Activated naive CD4-positive, alpha-beta T cell treated with anti-CD3 and anti-CD28 coated beads, Interleukin-2, amount 10 ng/mL, durations not matched to agents 7 days and 5 days (primary cell): ENCODE measurements around the gene AUTS2.

Source experiments
- CTCF ChIA-PET: fragments of 350-600 bp; sonication (Branson Sonifier 250); formaldehyde crosslinking; loops from one replicate; lab custom pipeline; 2021; ENCODE audit warnings: antibody characterized with exemption; lab: Charles Lee
- DNase-seq: peaks from one replicate; pipeline ENCODE4 v3.0.0-alpha.2; 2020
- H3K27ac Mint-ChIP-seq: one replicate; pipeline ENCODE4 v1.8.0; 2021; ENCODE audit warnings: mild to moderate bottlenecking, moderate library complexity, mixed read lengths
- H3K27me3 Mint-ChIP-seq: one replicate; pipeline ENCODE4 v1.8.0; 2021; ENCODE audit warnings: mild to moderate bottlenecking, mixed read lengths
- H3K36me3 Mint-ChIP-seq: one replicate; pipeline ENCODE4 v1.8.0; 2021; ENCODE audit warnings: mixed read lengths
- H3K4me1 Mint-ChIP-seq: one replicate; pipeline ENCODE4 v1.8.0; 2021; ENCODE audit warnings: mixed read lengths
- H3K4me3 Mint-ChIP-seq: one replicate; pipeline ENCODE4 v1.8.0; 2021; ENCODE audit warnings: mild to moderate bottlenecking, moderate library complexity, mixed read lengths
- H3K9me3 Mint-ChIP-seq: one replicate; pipeline ENCODE4 v1.8.0; 2021; ENCODE audit warnings: mixed read lengths

The AUTS2 gene

DNA sequence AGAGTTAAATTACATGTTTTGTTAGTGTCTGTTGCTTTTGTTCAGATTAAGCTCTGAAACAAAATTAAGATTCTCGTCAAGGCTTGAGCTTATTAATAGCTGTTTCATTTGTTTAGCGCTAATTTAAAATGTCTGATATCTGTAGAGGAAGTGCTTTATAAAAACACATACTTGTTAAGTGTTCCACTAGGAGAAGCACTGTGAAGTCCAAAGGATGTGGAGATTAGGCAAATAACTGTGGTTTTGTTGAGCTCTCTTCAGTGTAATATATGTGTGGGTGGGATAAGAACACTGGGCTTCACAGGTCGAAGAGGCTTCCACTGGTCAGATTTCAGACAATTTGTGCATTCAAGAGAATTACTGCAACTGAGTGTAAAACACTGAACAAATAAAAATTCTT lies 242.0 kb downstream of the AUTS2 start:
- no peaks in the 10 kb centered on the region for H3K9me3 Mint-ChIP-seq
- no peak overlapping the region for H3K27ac Mint-ChIP-seq
- H3K36me3 Mint-ChIP-seq = no peaks in the 10 kb centered on the region
- H3K27me3 Mint-ChIP-seq = no peaks in the 10 kb centered on the region
- no peaks in the 10 kb centered on the region for H3K4me1 Mint-ChIP-seq
- no peak overlapping the region for H3K4me3 Mint-ChIP-seq
- CTCF ChIA-PET = no interaction called here
- no peak for DNase-seq

- Mint-ChIP-seq H3K9me3 (no peaks in the 10 kb centered on the region), H3K4me3 (no peak overlapping the region), H3K27ac (no peak overlapping the region), H3K27me3 (no peaks in the 10 kb centered on the region), H3K4me1 (no peaks in the 10 kb centered on the region), H3K36me3 (no peaks in the 10 kb centered on the region)
- no peak for DNase-seq
- CTCF ChIA-PET = no interaction called here
Observed at GRCh38 chr7:69843653-69844052, 245.4 kb downstream of the AUTS2 start.

GRCh38 chr7:69844264-69844868 lies 246.1 kb downstream of the AUTS2 start:
- no peaks in the 10 kb centered on the region for H3K36me3 Mint-ChIP-seq
- no peak overlapping the region for H3K4me3 Mint-ChIP-seq
- no peaks in the 10 kb centered on the region for H3K27me3 Mint-ChIP-seq
- H3K27ac Mint-ChIP-seq = no peak overlapping the region
- H3K9me3 Mint-ChIP-seq = no peaks in the 10 kb centered on the region
- CTCF ChIA-PET = no interaction called here
- DNase-seq = no peak
- H3K4me1 Mint-ChIP-seq = no peaks in the 10 kb centered on the region

GRCh38 chr7:69845721-69846495 lies 247.6 kb downstream of the AUTS2 start:
- no peaks in the 10 kb centered on the region for H3K36me3 Mint-ChIP-seq
- CTCF ChIA-PET = no interaction called here

DNA sequence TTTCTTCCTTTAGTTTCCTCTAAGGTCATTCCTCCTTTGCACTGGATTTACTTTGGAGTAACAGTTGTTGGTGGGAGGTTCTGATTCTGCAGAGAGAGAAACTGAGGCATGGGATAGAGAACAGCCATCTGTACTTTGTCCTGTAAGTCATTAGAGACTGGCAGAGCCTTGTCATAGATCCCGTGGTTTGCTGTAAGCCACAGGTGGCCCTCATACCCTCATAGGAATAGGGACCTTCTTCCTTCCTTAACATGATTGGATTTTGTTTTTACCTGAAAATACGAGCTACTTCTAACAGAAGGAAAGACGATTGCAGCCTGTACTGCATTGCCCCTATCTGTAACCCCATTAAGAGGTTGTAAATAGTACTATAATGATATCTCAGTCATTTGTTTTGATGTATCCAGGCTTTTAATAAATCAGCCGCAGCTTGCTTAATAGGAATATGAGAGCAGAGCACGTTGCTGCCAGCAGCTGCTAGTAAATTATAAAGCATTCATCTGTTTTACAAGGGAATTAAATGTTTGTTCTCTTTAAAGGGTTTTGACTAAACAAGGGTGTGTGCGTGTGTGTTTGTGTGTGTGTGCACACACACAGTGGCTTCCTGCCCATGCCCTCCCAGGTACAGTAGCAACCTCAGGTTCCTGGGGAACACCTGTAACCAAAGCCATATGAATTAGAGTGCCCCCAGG lies 249.8 kb downstream of the AUTS2 start:
- no peak overlapping the region for H3K27ac Mint-ChIP-seq
- CTCF ChIA-PET = no interaction called here
- H3K36me3 Mint-ChIP-seq = no peaks in the 10 kb centered on the region
- no peak overlapping the region for H3K4me3 Mint-ChIP-seq
- no peaks in the 10 kb centered on the region for H3K27me3 Mint-ChIP-seq
- no peak for DNase-seq
- H3K9me3 Mint-ChIP-seq = no peaks in the 10 kb centered on the region
- H3K4me1 Mint-ChIP-seq = no peaks in the 10 kb centered on the region

More at GRCh38 chr7:69845721-69846495, 247.6 kb downstream of the AUTS2 start:
- Mint-ChIP-seq H3K27me3 (no peaks in the 10 kb centered on the region), H3K4me1 (no peaks in the 10 kb centered on the region), H3K27ac (no peak overlapping the region), H3K4me3 (no peak overlapping the region), H3K9me3 (no peaks in the 10 kb centered on the region)
- no peak for DNase-seq

- Mint-ChIP-seq H3K27ac (no peak overlapping the region), H3K9me3 (no peaks in the 10 kb centered on the region), H3K36me3 (no peaks in the 10 kb centered on the region), H3K27me3 (no peaks in the 10 kb centered on the region), H3K4me3 (no peak overlapping the region), H3K4me1 (no peaks in the 10 kb centered on the region)
- no peak for DNase-seq
- CTCF ChIA-PET = no interaction called here
Observed at GRCh38 chr7:69849268-69849667, 251.0 kb downstream of the AUTS2 start.

GRCh38 chr7:69857014-69857413 lies 258.7 kb downstream of the AUTS2 start:
- Mint-ChIP-seq H3K4me3 (no peak overlapping the region), H3K27me3 (no peaks in the 10 kb centered on the region), H3K27ac (no peak overlapping the region), H3K4me1 (no peaks in the 10 kb centered on the region), H3K36me3 (no peaks in the 10 kb centered on the region), H3K9me3 (no peaks in the 10 kb centered on the region)
- CTCF ChIA-PET = no interaction called here
- no peak for DNase-seq

DNA sequence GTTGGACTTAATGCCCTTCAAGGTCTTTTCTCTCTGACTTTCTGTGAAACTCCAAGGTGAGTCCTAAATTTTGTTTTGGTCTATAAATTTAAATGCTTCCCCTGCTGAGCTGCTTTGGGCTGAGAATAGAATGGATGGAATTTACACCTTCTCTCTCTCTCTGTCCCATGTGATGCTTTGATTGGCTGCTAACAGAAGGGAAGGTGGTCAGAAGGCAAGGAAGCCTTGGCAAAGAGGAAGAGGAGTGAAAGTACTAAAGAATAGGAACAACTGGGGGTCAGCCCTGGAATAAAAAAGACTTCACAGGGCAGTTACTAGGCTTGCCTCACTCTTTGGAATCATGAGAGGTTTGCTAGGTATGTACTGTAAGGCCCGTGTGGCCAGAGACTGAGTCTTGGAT lies 260.2 kb downstream of the AUTS2 start:
- no peaks in the 10 kb centered on the region for H3K9me3 Mint-ChIP-seq
- no peak for DNase-seq
- no peaks in the 10 kb centered on the region for H3K27me3 Mint-ChIP-seq

GRCh38 chr7:69859342-69859741 lies 261.1 kb downstream of the AUTS2 start:
- Mint-ChIP-seq H3K4me3 (no peak overlapping the region), H3K36me3 (no peaks in the 10 kb centered on the region), H3K27me3 (no peaks in the 10 kb centered on the region), H3K9me3 (no peaks in the 10 kb centered on the region), H3K4me1 (no peaks in the 10 kb centered on the region), H3K27ac (no peak overlapping the region)
- no peak for DNase-seq
- CTCF ChIA-PET = no interaction called here

More for the DNA sequence above, 260.2 kb downstream of the AUTS2 start:
- Mint-ChIP-seq H3K4me1 (no peaks in the 10 kb centered on the region), H3K27ac (no peak overlapping the region), H3K4me3 (no peak overlapping the region), H3K36me3 (no peaks in the 10 kb centered on the region)
- CTCF ChIA-PET = no interaction called here

DNA sequence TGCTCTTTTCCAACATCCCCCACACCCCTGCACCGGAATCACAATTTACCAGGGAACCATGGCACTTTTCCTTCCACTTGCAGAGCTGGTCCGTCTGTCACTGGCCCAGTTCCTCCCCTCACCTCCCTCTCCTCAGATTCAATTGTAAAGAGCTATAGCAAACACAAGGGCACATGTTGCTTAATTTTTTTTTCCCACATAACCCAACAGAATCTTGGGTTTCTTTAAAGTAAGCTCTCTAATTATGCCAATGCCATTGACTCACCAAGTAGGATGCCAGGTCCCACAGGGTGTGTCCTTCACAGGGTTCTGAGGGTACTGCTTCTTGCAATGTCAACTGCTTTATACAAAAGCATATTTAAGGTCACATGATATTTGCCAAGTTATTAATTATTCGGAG lies 262.2 kb downstream of the AUTS2 start:
- H3K27me3 Mint-ChIP-seq = no peaks in the 10 kb centered on the region
- H3K9me3 Mint-ChIP-seq = no peaks in the 10 kb centered on the region
- H3K4me1 Mint-ChIP-seq = no peaks in the 10 kb centered on the region
- no peaks in the 10 kb centered on the region for H3K36me3 Mint-ChIP-seq
- DNase-seq = no peak
- H3K27ac Mint-ChIP-seq = no peak overlapping the region
- CTCF ChIA-PET = no interaction called here
- H3K4me3 Mint-ChIP-seq = no peak overlapping the region

DNA sequence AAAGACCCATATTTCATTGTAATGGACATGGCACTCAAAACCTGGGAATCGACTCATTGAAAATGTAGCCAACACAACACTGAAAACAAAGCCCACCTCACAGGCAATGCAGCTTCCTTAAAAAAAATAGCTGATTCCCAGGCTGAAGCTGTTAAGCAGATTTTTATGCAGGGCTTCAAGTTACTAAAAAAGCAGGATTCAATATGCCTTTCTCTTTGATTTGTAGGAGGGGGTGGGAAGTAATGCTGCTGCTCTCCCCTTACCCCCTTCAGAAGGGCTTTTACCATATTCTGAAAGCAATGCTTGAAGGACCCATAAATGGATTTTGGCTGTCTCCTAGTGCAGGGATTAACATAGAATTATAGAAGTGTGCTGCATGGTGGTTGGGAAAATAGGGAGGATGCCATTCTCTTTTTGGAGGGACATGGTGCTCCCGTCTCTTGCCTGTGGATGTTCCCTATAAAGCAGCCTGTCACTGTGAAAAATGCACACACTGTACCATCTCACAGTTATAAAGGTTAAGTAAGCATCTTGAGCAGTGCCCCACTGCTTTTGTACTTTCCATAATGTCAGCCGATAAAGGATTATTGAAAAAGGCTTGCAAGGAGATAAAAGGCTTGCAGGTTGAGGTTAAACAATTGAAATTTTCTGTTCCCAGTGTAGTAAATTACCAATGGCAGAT lies 262.8 kb downstream of the AUTS2 start:
- no peak for DNase-seq
- Mint-ChIP-seq H3K36me3 (no peaks in the 10 kb centered on the region), H3K27me3 (no peaks in the 10 kb centered on the region), H3K4me3 (no peak overlapping the region), H3K4me1 (no peaks in the 10 kb centered on the region), H3K27ac (no peak overlapping the region), H3K9me3 (no peaks in the 10 kb centered on the region)
- CTCF ChIA-PET = no interaction called here

DNA sequence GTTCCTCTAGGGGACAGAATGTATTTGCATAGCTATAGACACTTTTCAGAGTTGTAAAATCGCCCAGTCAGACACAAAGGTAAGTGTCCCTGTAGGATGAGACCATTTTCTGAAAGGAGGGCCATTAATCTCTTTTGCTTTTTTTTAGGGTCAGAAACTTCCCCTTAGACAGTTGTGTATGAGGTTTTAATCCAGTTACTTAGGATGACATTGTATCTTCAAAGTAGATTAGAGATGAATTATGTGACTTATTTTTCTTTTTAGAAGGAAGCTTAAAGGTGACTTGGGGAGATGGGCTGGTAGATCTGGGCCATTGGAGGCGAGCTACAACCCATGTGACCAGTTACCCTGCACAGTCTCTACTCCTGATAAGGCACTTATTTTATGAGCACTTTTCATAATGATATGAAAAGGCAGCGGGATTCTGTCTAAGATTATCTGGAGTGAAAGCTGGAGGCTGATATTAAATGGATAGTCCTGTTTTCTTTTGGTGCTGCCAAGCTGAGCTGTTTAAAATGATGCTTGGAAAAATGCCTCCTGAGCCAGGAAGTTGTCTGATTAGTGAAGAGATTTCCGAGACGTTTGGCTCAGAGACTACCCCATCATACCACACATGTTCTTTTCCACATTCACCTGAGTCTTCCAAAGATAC lies 264.3 kb downstream of the AUTS2 start:
- no peaks in the 10 kb centered on the region for H3K9me3 Mint-ChIP-seq
- no peaks in the 10 kb centered on the region for H3K4me1 Mint-ChIP-seq
- no peak for DNase-seq
- H3K4me3 Mint-ChIP-seq = no peak overlapping the region
- CTCF ChIA-PET = no interaction called here
- no peak overlapping the region for H3K27ac Mint-ChIP-seq
- no peaks in the 10 kb centered on the region for H3K36me3 Mint-ChIP-seq
- H3K27me3 Mint-ChIP-seq = no peaks in the 10 kb centered on the region

GRCh38 chr7:69864274-69864673 lies 266.0 kb downstream of the AUTS2 start:
- CTCF ChIA-PET = no interaction called here
- H3K27me3 Mint-ChIP-seq = no peaks in the 10 kb centered on the region
- no peak overlapping the region for H3K4me3 Mint-ChIP-seq
- H3K27ac Mint-ChIP-seq = no peak overlapping the region
- DNase-seq = no peak
- H3K4me1 Mint-ChIP-seq = no peaks in the 10 kb centered on the region
- H3K36me3 Mint-ChIP-seq = no peaks in the 10 kb centered on the region
- no peaks in the 10 kb centered on the region for H3K9me3 Mint-ChIP-seq

GRCh38 chr7:69864822-69865221 lies 266.5 kb downstream of the AUTS2 start:
- no peaks in the 10 kb centered on the region for H3K27me3 Mint-ChIP-seq
- no peaks in the 10 kb centered on the region for H3K4me1 Mint-ChIP-seq
- no peak overlapping the region for H3K4me3 Mint-ChIP-seq
- H3K9me3 Mint-ChIP-seq = no peaks in the 10 kb centered on the region
- H3K36me3 Mint-ChIP-seq = no peaks in the 10 kb centered on the region
- no peak overlapping the region for H3K27ac Mint-ChIP-seq
- CTCF ChIA-PET = no interaction called here
- DNase-seq = no peak
